Measurements from ENCODE around the gene VAV1.

Gene VAV1

DNA sequence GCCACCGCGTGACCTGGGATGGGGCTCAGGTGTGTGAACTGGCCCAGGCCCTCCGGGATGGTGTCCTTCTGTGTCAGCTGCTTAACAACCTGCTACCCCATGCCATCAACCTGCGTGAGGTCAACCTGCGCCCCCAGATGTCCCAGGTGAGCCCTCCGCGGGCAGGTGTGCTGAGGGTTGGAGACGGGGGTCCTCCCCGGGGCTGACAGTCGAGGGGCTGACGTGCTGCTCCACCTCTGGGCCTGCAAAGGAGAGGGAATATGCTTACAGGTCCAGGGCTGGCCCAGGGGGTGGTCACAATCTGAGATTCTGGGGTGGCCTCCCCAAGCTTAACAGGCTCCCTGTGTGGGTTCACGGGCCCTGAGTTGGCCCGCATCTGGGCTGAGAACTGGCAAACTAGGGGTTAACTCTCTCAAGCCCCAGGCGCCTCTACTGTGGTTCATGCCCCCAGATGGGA lies 386 bp downstream of the VAV1 start:
- no peak for TF ChIP-seq POLR2AphosphoS5 (IDR thresholded peaks at IDR 0.05; ENCODE audit: low read depth, low read length)
- TF ChIP-seq TAF1 (IDR thresholded peaks at IDR 0.05; ENCODE audit: borderline replicate concordance, insufficient read depth, low read length): no peak
- TF ChIP-seq FOXP2 (optimal IDR thresholded peaks at IDR 0.05; ENCODE audit: borderline replicate concordance, extremely low read depth, extremely low read length, insufficient read depth): no peak
- TF ChIP-seq SIN3A (IDR thresholded peaks at IDR 0.05; ENCODE audit: borderline replicate concordance, insufficient read depth, low read length): no peak
- TF ChIP-seq, protein P1, sequence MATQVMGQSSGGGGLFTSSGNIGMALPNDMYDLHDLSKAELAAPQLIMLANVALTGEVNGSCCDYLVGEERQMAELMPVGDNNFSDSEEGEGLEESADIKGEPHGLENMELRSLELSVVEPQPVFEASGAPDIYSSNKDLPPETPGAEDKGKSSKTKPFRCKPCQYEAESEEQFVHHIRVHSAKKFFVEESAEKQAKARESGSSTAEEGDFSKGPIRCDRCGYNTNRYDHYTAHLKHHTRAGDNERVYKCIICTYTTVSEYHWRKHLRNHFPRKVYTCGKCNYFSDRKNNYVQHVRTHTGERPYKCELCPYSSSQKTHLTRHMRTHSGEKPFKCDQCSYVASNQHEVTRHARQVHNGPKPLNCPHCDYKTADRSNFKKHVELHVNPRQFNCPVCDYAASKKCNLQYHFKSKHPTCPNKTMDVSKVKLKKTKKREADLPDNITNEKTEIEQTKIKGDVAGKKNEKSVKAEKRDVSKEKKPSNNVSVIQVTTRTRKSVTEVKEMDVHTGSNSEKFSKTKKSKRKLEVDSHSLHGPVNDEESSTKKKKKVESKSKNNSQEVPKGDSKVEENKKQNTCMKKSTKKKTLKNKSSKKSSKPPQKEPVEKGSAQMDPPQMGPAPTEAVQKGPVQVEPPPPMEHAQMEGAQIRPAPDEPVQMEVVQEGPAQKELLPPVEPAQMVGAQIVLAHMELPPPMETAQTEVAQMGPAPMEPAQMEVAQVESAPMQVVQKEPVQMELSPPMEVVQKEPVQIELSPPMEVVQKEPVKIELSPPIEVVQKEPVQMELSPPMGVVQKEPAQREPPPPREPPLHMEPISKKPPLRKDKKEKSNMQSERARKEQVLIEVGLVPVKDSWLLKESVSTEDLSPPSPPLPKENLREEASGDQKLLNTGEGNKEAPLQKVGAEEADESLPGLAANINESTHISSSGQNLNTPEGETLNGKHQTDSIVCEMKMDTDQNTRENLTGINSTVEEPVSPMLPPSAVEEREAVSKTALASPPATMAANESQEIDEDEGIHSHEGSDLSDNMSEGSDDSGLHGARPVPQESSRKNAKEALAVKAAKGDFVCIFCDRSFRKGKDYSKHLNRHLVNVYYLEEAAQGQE (IDR thresholded peaks at IDR 0.05; ENCODE audit: insufficient read depth in 1 of 2, low read depth in 2 of 2, low read length in 2 of 2): no peak

DNA sequence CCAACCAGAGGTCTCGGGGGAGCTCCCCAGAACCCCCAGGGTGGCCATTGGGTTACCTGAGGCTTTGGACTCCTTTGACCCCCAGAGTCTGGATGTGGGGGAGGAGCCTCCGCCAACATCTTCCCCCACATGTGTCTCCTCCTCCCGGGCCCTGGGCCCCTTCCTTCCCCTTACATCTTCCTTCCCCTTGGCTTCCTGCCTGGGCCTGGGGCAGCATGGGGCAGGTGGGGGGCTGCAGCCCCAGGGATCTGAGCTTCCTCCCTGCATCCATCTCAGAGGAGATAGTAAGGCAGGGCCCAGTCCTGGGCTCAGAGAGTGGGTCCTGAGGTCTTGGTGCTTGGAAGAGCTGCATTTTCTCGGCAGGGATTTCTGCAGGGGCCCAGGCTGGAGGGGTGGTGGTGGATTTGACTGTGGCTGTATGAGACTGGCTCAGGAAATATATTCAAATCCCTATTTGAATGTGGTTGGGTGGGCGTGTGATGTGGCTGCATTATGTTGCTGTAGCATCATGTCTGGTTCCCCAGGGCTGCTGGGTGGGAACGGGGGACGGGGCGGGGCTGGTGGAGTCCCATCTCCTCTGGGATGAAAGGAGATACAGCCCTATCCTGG lies 919 bp downstream of the VAV1 start:
- no peak for TF ChIP-seq SIN3A (IDR thresholded peaks at IDR 0.05; ENCODE audit: borderline replicate concordance, insufficient read depth, low read length)
- TF ChIP-seq FOXP2 (optimal IDR thresholded peaks at IDR 0.05; ENCODE audit: borderline replicate concordance, extremely low read depth, extremely low read length, insufficient read depth): no peak
- TF ChIP-seq TAF1 (IDR thresholded peaks at IDR 0.05; ENCODE audit: borderline replicate concordance, insufficient read depth, low read length): no peak
- TF ChIP-seq POLR2AphosphoS5 (IDR thresholded peaks at IDR 0.05; ENCODE audit: low read depth, low read length): no peak
- TF ChIP-seq, protein P1 (IDR thresholded peaks at IDR 0.05; ENCODE audit: insufficient read depth in 1 of 2, low read depth in 2 of 2, low read length in 2 of 2): no peak

DNA sequence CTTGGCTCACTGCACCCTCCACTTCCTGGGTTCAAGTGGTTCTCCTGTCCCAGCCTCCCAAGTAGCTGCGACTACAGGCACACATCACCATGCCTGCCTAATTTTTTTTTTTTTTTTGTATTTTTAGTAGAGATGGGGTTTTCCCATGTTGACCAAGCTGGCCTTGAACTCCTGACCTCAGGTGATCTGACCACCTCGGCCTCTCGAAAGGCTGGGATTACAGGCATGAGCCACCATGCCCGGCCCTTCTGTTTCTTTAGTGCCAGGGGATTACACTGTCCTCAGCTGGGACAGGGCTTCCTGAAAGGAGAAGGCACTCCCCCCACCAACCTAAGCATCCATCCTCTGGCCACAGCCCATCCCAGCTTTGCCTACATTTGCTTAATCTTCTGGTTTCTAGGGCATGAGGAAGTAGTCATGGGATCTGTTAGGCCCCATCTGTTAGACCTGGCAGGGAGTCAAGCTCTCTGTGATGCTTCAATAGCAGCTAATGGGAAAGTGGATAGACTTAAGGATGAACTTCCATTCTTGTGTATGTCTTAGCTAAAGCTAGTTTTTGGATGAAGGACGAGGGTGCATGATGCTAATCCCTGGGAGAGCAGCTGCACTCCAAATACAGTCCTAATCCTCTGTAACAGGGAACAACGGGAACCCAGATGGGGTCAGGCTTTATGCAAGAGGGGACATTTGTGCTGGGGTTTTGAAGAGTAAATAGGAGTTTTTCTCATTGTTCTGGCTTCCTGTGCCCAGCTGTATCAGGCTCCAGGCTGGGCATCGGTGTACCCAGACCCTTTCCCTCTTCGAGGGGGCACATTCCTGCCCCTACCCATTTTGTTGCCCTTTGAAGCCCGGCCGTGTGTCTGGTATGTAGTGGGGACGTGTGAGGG lies 2.6 kb downstream of the VAV1 start:
- no peak for TF ChIP-seq POLR2AphosphoS5 (IDR thresholded peaks at IDR 0.05; ENCODE audit: low read depth, low read length)
- TF ChIP-seq SIN3A (IDR thresholded peaks at IDR 0.05; ENCODE audit: borderline replicate concordance, insufficient read depth, low read length): no peak
- TF ChIP-seq FOXP2 (optimal IDR thresholded peaks at IDR 0.05; ENCODE audit: borderline replicate concordance, extremely low read depth, extremely low read length, insufficient read depth): no peak
- TF ChIP-seq TAF1 (IDR thresholded peaks at IDR 0.05; ENCODE audit: borderline replicate concordance, insufficient read depth, low read length): no peak
- TF ChIP-seq, protein P1 (IDR thresholded peaks at IDR 0.05; ENCODE audit: insufficient read depth in 1 of 2, low read depth in 2 of 2, low read length in 2 of 2): no peak

GRCh38 chr19:6776999-6777398 lies 4.5 kb downstream of the VAV1 start:
- TF ChIP-seq SIN3A (IDR thresholded peaks at IDR 0.05; ENCODE audit: borderline replicate concordance, insufficient read depth, low read length) (no peak), POLR2AphosphoS5 (IDR thresholded peaks at IDR 0.05; ENCODE audit: low read depth, low read length) (no peak), FOXP2 (optimal IDR thresholded peaks at IDR 0.05; ENCODE audit: borderline replicate concordance, extremely low read depth, extremely low read length, insufficient read depth) (no peak), TAF1 (IDR thresholded peaks at IDR 0.05; ENCODE audit: borderline replicate concordance, insufficient read depth, low read length) (no peak)
- TF ChIP-seq, protein P1 (IDR thresholded peaks at IDR 0.05; ENCODE audit: insufficient read depth in 1 of 2, low read depth in 2 of 2, low read length in 2 of 2): no peak
